Esophagus muscularis mucosa (tissue), 4 donors: Measurements from ENCODE around the gene TRIM9. TPM values are rescaled to one million over a fixed set of nuclear protein-coding genes. Genes with fewer than 3 reads are reported as not detected.

ENCODE experiments used
- DNase-seq: peaks from one replicate; pipeline ENCODE4 v3.0.0-alpha.2; 2017; ENCODE audit errors: extremely low spot score
- H3K27ac ChIP-seq, 4 donors: fragments of 200-600 bp; sonication (generic); replicated peaks in 1 of 4; 1 replicate in 3 of 4; 2 replicates in 1 of 4; pipeline ENCODE4 v1.5.1; 2016 to 2019; ENCODE audit warnings: mild to moderate bottlenecking in 1 of 4
- H3K27me3 ChIP-seq, 4 donors: fragments of 200-600 bp; sonication (generic); one replicate each; pipeline versions ENCODE4 v1.5.1 to v1.6.0; 2016 to 2019
- H3K36me3 ChIP-seq, 4 donors: fragments of 200-600 bp; sonication (generic); one replicate each; pipeline ENCODE4 v1.5.1; 2016 to 2019
- H3K4me1 ChIP-seq, 4 donors: fragments of 200-600 bp; sonication (generic); one replicate each; pipeline ENCODE4 v1.5.1; 2016 to 2019
- H3K4me3 ChIP-seq, 4 donors: fragments of 200-600 bp; sonication (generic); 1 replicate in 2 of 4; 2 replicates in 2 of 4; pipeline ENCODE4 v1.5.1; 2016 to 2019; ENCODE audit warnings: mild to moderate bottlenecking in 4 of 4, moderate library complexity in 1 of 4
- H3K9me3 ChIP-seq, 4 donors: fragments of 200-600 bp; sonication (generic); 1 replicate in 3 of 4; 2 replicates in 1 of 4; pipeline ENCODE4 v1.5.1; 2016 to 2019
- CTCF ChIP-seq, 3 experiments: fragments of 200-600 bp in 2 of 3; fragments of 450-650 bp in 1 of 3; sonication (generic) in 2 of 3; IDR thresholded peaks; one replicate each; pipeline ENCODE4 v1.5.1; 2017 to 2019; ENCODE audit warnings: antibody characterized with exemption in 3 of 3, mild to moderate bottlenecking in 2 of 3, moderate library complexity in 1 of 3
- EP300 ChIP-seq: sonication (generic); formaldehyde crosslinking; IDR thresholded peaks from one replicate; pipeline ENCODE4 v1.6.1; 2017; ENCODE audit warnings: antibody characterized with exemption
- POLR2A ChIP-seq: fragments of 450-650 bp; IDR thresholded peaks from one replicate; pipeline ENCODE4 v1.6.1; 2017; ENCODE audit warnings: antibody characterized with exemption, moderate library complexity, mild to moderate bottlenecking, low read depth
- POLR2AphosphoS5 ChIP-seq, 2 donors: sonication (generic); formaldehyde crosslinking; IDR thresholded peaks; one replicate each; pipeline ENCODE4 v1.6.1; 2017; ENCODE audit warnings: antibody characterized with exemption in 2 of 2
- WGBS: methylation state at CpG from one replicate; pipeline ENCODE4 v1.1.5; 2018; 5-methylcytosine and 5-hydroxymethylcytosine counted together
- intact Hi-C: fragments of 100-400 bp; cut with DNase I; formaldehyde crosslinking; loops from one replicate; pipeline ENCODE4 v1.15.1; 2023
- total RNA-seq, 4 donors: library from RNA; depleted of rRNA; stranded (reverse); fragments of >200 nt; gene quantifications; one replicate each; pipeline versions ENCODE4 v1.1.0 to v1.2.1, GENCODE V29; 2016

Gene TRIM9
- total RNA-seq, 4 donors from 2014 or later, result 0.58 to 1.7 (median 0.76) TPM

GRCh38 chr14:51107801-51108200 is 12.9 kb upstream of the TRIM9 start:
- TF ChIP-seq POLR2AphosphoS5 (IDR thresholded peaks at IDR 0.05), result no peak
- TF ChIP-seq CTCF (IDR thresholded peaks at IDR 0.05), result no peak
- no peak for TF ChIP-seq POLR2A
- no peak for TF ChIP-seq EP300

GRCh38 chr14:51104467-51104866 is 9.6 kb upstream of the TRIM9 start:
- Histone ChIP-seq H3K4me1 (no peaks in the 10 kb centered on the region), H3K27ac (no peak overlapping the region), H3K4me3 (no peak overlapping the region), H3K36me3 (no peaks in the 10 kb centered on the region), H3K9me3 (no peaks in the 10 kb centered on the region), H3K27me3 (peaks cover 0 to 28% (median 0%) of the 10 kb centered on the region in 4 donors)
- TF ChIP-seq EP300 (no peak), POLR2AphosphoS5 (IDR thresholded peaks at IDR 0.05) (no peak), CTCF (IDR thresholded peaks at IDR 0.05) (no peak), POLR2A (no peak)
- no peak for DNase-seq
- intact Hi-C loops, result no loop called here

More at GRCh38 chr14:51107801-51108200, 12.9 kb upstream of the TRIM9 start:
- intact Hi-C loops, result no loop called here
- no peaks in the 10 kb centered on the region for H3K9me3 ChIP-seq
- DNase-seq, result no peak
- H3K27ac ChIP-seq, result no peak overlapping the region
- no peak overlapping the region for H3K4me3 ChIP-seq
- peaks cover 0 to 18% (median 0%) of the 10 kb centered on the region in 4 donors for H3K27me3 ChIP-seq
- 80% methylated on average over 1 of the region's 1 CpG for WGBS
- H3K36me3 ChIP-seq, result no peaks in the 10 kb centered on the region
- H3K4me1 ChIP-seq, result no peaks in the 10 kb centered on the region

GRCh38 chr14:51097287-51097686 is 2.4 kb upstream of the TRIM9 start:
- peaks cover 26 to 38% (median 33%) of the 10 kb centered on the region in 4 donors for H3K4me1 ChIP-seq
- H3K4me3 ChIP-seq, result no peak overlapping the region
- no peaks in the 10 kb centered on the region for H3K9me3 ChIP-seq
- H3K27me3 ChIP-seq, result peaks cover 16 to 49% (median 20%) of the 10 kb centered on the region in 4 donors
- intact Hi-C loops, result loop anchor here (10.0 kb wide), 1 partner anchor 142 kb away; no protein-coding TSS in a partner anchor
- TF ChIP-seq EP300, result no peak
- TF ChIP-seq CTCF (IDR thresholded peaks at IDR 0.05), result no peak
- TF ChIP-seq POLR2A, result no peak
- no peak for TF ChIP-seq POLR2AphosphoS5 (IDR thresholded peaks at IDR 0.05)
- H3K27ac ChIP-seq, result no peak overlapping the region
- DNase-seq, result no peak
- WGBS, result 92% methylated on average over 1 of the region's 1 CpG
- H3K36me3 ChIP-seq, result no peaks in the 10 kb centered on the region

- no peak for DNase-seq
- H3K4me3 ChIP-seq, result no peak overlapping the region
- H3K36me3 ChIP-seq, result no peaks in the 10 kb centered on the region
- H3K9me3 ChIP-seq, result no peaks in the 10 kb centered on the region
- no peak overlapping the region for H3K27ac ChIP-seq
- no peak for TF ChIP-seq CTCF (IDR thresholded peaks at IDR 0.05)
- intact Hi-C loops, result loop anchor here (10.0 kb wide), 1 partner anchor 142 kb away; no protein-coding TSS in a partner anchor
- peaks cover 26 to 42% (median 33%) of the 10 kb centered on the region in 4 donors for H3K4me1 ChIP-seq
- peaks cover 16 to 51% (median 22%) of the 10 kb centered on the region in 4 donors for H3K27me3 ChIP-seq
- WGBS, result 100% methylated on average over 2 of the region's 2 CpGs
These were observed 2.0 kb upstream of the TRIM9 start for GRCh38 chr14:51096870-51097269.
